ENCODE results near the gene BMPER. TPM values are rescaled to one million over a fixed set of nuclear protein-coding genes. Genes with fewer than 3 reads are reported as not detected.

BMPER gene
- total RNA-seq, 4 donors from 2014 or later: 0.25 to 2.3 (median 0.96) TPM

GRCh38 chr7:34058801-34059135 is 153.4 kb downstream of the BMPER start:
- Histone ChIP-seq H3K9me3 (no peaks in the 10 kb centered on the region), H3K36me3 (no peaks in the 10 kb centered on the region), H3K4me3 (replicated peaks in 1 of 3) (no peak overlapping the region), H3K27me3 (no peaks in the 10 kb centered on the region), H3K4me1 (no peaks in the 10 kb centered on the region), H3K27ac (no peak overlapping the region)
- intact Hi-C loops (cut with DNase I): no loop called here
- TF ChIP-seq CTCF (IDR thresholded peaks at IDR 0.05) (no peak), POLR2A (IDR thresholded peaks at IDR 0.05) (no peak)
- no peak for DNase-seq
- 79 to 82% methylated on average over 1 of the region's 1 CpG for WGBS, 2 donors

- TF ChIP-seq CTCF (IDR thresholded peaks at IDR 0.05): no peak
- H3K27ac ChIP-seq: no peak overlapping the region
- no peaks in the 10 kb centered on the region for H3K36me3 ChIP-seq
- no peaks in the 10 kb centered on the region for H3K4me1 ChIP-seq
- H3K4me3 ChIP-seq (replicated peaks in 1 of 3): no peak overlapping the region
- H3K9me3 ChIP-seq: no peaks in the 10 kb centered on the region
- 52 to 55% methylated on average over 8 of the region's 8 CpGs for WGBS, 2 donors
- H3K27me3 ChIP-seq: no peaks in the 10 kb centered on the region
- no peak for DNase-seq
- intact Hi-C loops (cut with DNase I): no loop called here
Observed at GRCh38 chr7:34059136-34059828, 153.9 kb downstream of the BMPER start.

- intact Hi-C loops (cut with DNase I): no loop called here
- Histone ChIP-seq H3K4me1 (no peaks in the 10 kb centered on the region), H3K27me3 (no peaks in the 10 kb centered on the region), H3K36me3 (no peaks in the 10 kb centered on the region), H3K4me3 (replicated peaks in 1 of 3) (no peak overlapping the region), H3K9me3 (no peaks in the 10 kb centered on the region), H3K27ac (no peak overlapping the region)
- TF ChIP-seq POLR2A (IDR thresholded peaks at IDR 0.05) (no peak), CTCF (IDR thresholded peaks at IDR 0.05) (no peak)
- WGBS, 2 donors: 68 to 73% methylated on average over 4 of the region's 4 CpGs
- DNase-seq: no peak
Observed at GRCh38 chr7:34060196-34060947, 155.0 kb downstream of the BMPER start.

- 81 to 83% methylated on average over 2 of the region's 2 CpGs for WGBS, 2 donors
Observed at GRCh38 chr7:34061149-34061548, 155.8 kb downstream of the BMPER start.

More at GRCh38 chr7:34061149-34061548, 155.8 kb downstream of the BMPER start:
- DNase-seq: no peak
- Histone ChIP-seq H3K27me3 (no peaks in the 10 kb centered on the region), H3K4me3 (replicated peaks in 1 of 3) (no peak overlapping the region), H3K27ac (no peak overlapping the region), H3K36me3 (no peaks in the 10 kb centered on the region), H3K9me3 (no peaks in the 10 kb centered on the region), H3K4me1 (no peaks in the 10 kb centered on the region)
- intact Hi-C loops (cut with DNase I): no loop called here
- TF ChIP-seq CTCF (IDR thresholded peaks at IDR 0.05) (no peak), POLR2A (IDR thresholded peaks at IDR 0.05) (no peak)

Measured in thyroid gland (tissue), 4 donors.